K562 (cell line): Measurements from ENCODE around the gene KSR2. TPM values are rescaled to one million over a fixed set of nuclear protein-coding genes. Genes with fewer than 3 reads are reported as not detected.

ENCODE experiments used
- ATAC-seq: fragments of 200-7000 bp; cut with Tn5 transposase; 3 replicates; pipeline ENCODE4 v1.9.1; 2020; ENCODE audit warnings: moderate library complexity
- BruUV-seq: library from RNA; stranded (reverse); fragments of 400-500 nt; replicated peaks from 2 replicates; lab custom pipeline; 2021; lab: Mats Ljungman, UMichigan
- CTCF ChIA-PET: fragments of 300-600 bp; formaldehyde crosslinking; extraction: SDS; loops from one replicate; lab custom pipeline; 2021; ENCODE audit warnings: low intra/inter-chr PET ratio; lab: Yijun Ruan, JAX
- POLR2A ChIA-PET: fragments of 300-600, 350-650 bp; sonication (Branson Sonifier 250); formaldehyde crosslinking; extraction: SDS; loops from one replicate; lab custom pipeline; 2021; ENCODE audit warnings: antibody characterized with exemption, inconsistent platforms; lab: Yijun Ruan, JAX
- DNase-seq, 4 experiments: peaks; one replicate each; pipeline versions ENCODE4 v3.0.0 to v3.0.0-alpha.2; 2011 to 2018; ENCODE audit warnings: low spot score in 3 of 4, mixed read lengths in 3 of 4; ENCODE audit errors: extremely low read depth in 1 of 4
- FAIRE-seq: peaks from 2 replicates; lab custom pipeline; 2011; peaks lifted over from hg19 to GRCh38; lab: Jason Lieb, UNC
- H2AFZ ChIP-seq: 2 replicates; pipeline ENCODE4 v1.6.0; 2011; ENCODE audit warnings: low read depth, low read length, control low read depth, inconsistent platforms
- H3K27ac ChIP-seq: fragments of 200-600 bp; 3 replicates; pipeline ENCODE4 v1.8.0; 2011; ENCODE audit warnings: low read depth, mild to moderate bottlenecking, control low read depth, inconsistent platforms, low read length, moderate library complexity, mixed read lengths; ENCODE audit errors: extremely low read depth
- H3K27me3 ChIP-seq, 2 experiments: fragments of 300-600 bp in 1 of 2; 2 replicates in 1 of 2; 3 replicates in 1 of 2; pipeline versions ENCODE4 v1.6.0 to v1.8.0; 2011; ENCODE audit warnings: inconsistent platforms in 2 of 2, low read length in 2 of 2, mild to moderate bottlenecking in 1 of 2, mixed read lengths in 1 of 2, moderate library complexity in 1 of 2; ENCODE audit not compliant: control insufficient read depth in 2 of 2, insufficient read depth in 2 of 2
- H3K36me3 ChIP-seq: fragments of 300-600 bp; 3 replicates; pipeline ENCODE4 v1.8.0; 2011; ENCODE audit warnings: mild to moderate bottlenecking, low read length, inconsistent platforms; ENCODE audit not compliant: control insufficient read depth, insufficient read depth
- H3K4me1 ChIP-seq, 2 experiments: fragments of 200-600 bp in 1 of 2; replicated peaks in 1 of 2; 2 replicates in 1 of 2; 3 replicates in 1 of 2; pipeline versions ENCODE4 v1.5.1 to v1.8.0; 2011; ENCODE audit warnings: inconsistent platforms in 2 of 2, low read length in 2 of 2, mild to moderate bottlenecking in 1 of 2, mixed read lengths in 1 of 2, moderate library complexity in 1 of 2; ENCODE audit not compliant: control insufficient read depth in 2 of 2, insufficient read depth in 2 of 2
- H3K4me2 ChIP-seq: 2 replicates; pipeline ENCODE4 v1.6.1; 2011; ENCODE audit warnings: low read length, control low read depth, inconsistent platforms, mixed read lengths; ENCODE audit not compliant: insufficient read depth
- H3K4me3 ChIP-seq: fragments of 200-600 bp; sonication (generic), shearing (Covaris generic); 2 replicates; pipeline ENCODE4 v1.5.1; 2016; ENCODE audit warnings: control low read depth, inconsistent platforms
- H3K79me2 ChIP-seq: fragments of 200-600 bp; 3 replicates; pipeline ENCODE4 v1.8.0; 2011; ENCODE audit warnings: low read length, inconsistent platforms; ENCODE audit not compliant: control insufficient read depth, insufficient read depth
- H3K9ac ChIP-seq, 2 experiments: 2 replicates each; pipeline versions ENCODE4 v1.6.0 to v1.6.1; 2011; ENCODE audit warnings: low read depth in 2 of 2, low read length in 2 of 2, control low read depth in 1 of 2, inconsistent platforms in 1 of 2, mild to moderate bottlenecking in 1 of 2, mixed read lengths in 1 of 2; ENCODE audit not compliant: insufficient read depth in 1 of 2
- H3K9me1 ChIP-seq: one replicate; pipeline ENCODE4 v1.6.0; 2011; ENCODE audit warnings: inconsistent platforms, mild to moderate bottlenecking, low read length, moderate library complexity; ENCODE audit not compliant: control insufficient read depth, insufficient read depth
- H3K9me3 ChIP-seq: replicated peaks from 2 replicates; pipeline ENCODE4 v1.5.1; 2011; ENCODE audit warnings: low read depth, low read length, inconsistent platforms; ENCODE audit not compliant: control insufficient read depth, insufficient read depth
- H4K20me1 ChIP-seq: replicated peaks from 2 replicates; pipeline ENCODE4 v1.6.1; 2011; ENCODE audit warnings: low read length, inconsistent platforms, mixed read lengths; ENCODE audit not compliant: control insufficient read depth, insufficient read depth
- BRCA1 ChIP-seq, 2 experiments: fragments of 450-650 bp in 1 of 2; sonication (generic) in 1 of 2; formaldehyde crosslinking in 1 of 2; IDR thresholded peaks; 2 replicates each; pipeline versions ENCODE4 v1.5.0 to v1.6.1; 2017 to 2020; ENCODE audit warnings: mild to moderate bottlenecking in 1 of 2, missing genetic modification reagents in 1 of 2
- EP300 ChIP-seq: IDR thresholded peaks from 2 replicates; pipeline ENCODE4 v1.6.1; 2012; ENCODE audit warnings: low read length, improper control_type of control experiment
- ETS2 ChIP-seq: IDR thresholded peaks from 2 replicates; pipeline ENCODE4 v1.6.1; 2016; ENCODE audit warnings: borderline replicate concordance, missing genetic modification characterization, mild to moderate bottlenecking, moderate library complexity, missing compliant biosample characterization; ENCODE audit not compliant: poor library complexity, severe bottlenecking
- GTF3C2 ChIP-seq: IDR thresholded peaks from 3 replicates; pipeline ENCODE4 v1.6.1; 2011; ENCODE audit warnings: borderline replicate concordance, mild to moderate bottlenecking, moderate library complexity; ENCODE audit not compliant: insufficient read length; ENCODE audit errors: extremely low read depth
- MTF1 ChIP-seq: fragments of 250-450 bp; sonication (Bioruptor Pico); IDR thresholded peaks from 2 replicates; pipeline ENCODE4 v1.9.0; 2021; ENCODE audit warnings: moderate library complexity, mild to moderate bottlenecking, inconsistent platforms, borderline replicate concordance
- MXD1 ChIP-seq: fragments of 250-450 bp; sonication (Bioruptor Pico); IDR thresholded peaks from 2 replicates; pipeline ENCODE4 v1.8.0; 2021; ENCODE audit warnings: borderline replicate concordance, mild to moderate bottlenecking, moderate library complexity; ENCODE audit not compliant: poor library complexity, severe bottlenecking
- POLR2A ChIP-seq: fragments of 450-650 bp; conservative IDR thresholded peaks from 2 replicates; pipeline ENCODE4 v1.6.1; 2016
- WGBS: fragments of 100-300 bp; shearing (Covaris generic); methylation state at CpG from one replicate; pipeline ENCODE4 v1.1.6; 2016; ENCODE audit warnings: low coverage, mixed read lengths; ENCODE audit not compliant: insufficient coverage; ENCODE audit errors: missing lambda C conversion rate; 5-methylcytosine and 5-hydroxymethylcytosine counted together
- in situ Hi-C: fragments of 300-500 bp; cut with MboI; formaldehyde crosslinking; loops from 4 replicates; pipeline ENCODE4 v1.15.0; 2018; ENCODE audit warnings: inconsistent platforms, mixed read lengths
- intact Hi-C: fragments of 100-400 bp; cut with micrococcal nuclease; formaldehyde crosslinking; loops from 2 replicates; pipeline ENCODE4 v1.14.2; 2022
- polyA plus RNA-seq, 8 experiments: library from polyadenylated mRNA; depleted of rRNA in 4 of 8; stranded (reverse) in 5 of 8; unstranded in 3 of 8; fragments of >200 nt; fragmentation: Nextera tagmentation in 2 of 8; fragmentation: Illumina TruSeq in 1 of 8; extraction: Ambion mirVana in 2 of 8; extraction: Trizol in 1 of 8; gene quantifications; 2 replicates each; pipeline versions ENCODE4 v1.2.1 to v1.2.3, GENCODE V29; 2011 to 2014; ENCODE audit warnings: inconsistent platforms in 1 of 8, missing spikeins in 1 of 8
- total RNA-seq, 7 experiments: library from RNA; depleted of rRNA in 6 of 7; stranded (reverse); fragments of >200 nt in 6 of 7; fragmentation: Illumina TruSeq in 2 of 7; extraction: Trizol in 2 of 7; gene quantifications; 2 replicates each; pipeline versions ENCODE4 v1.2.1 to v1.2.3, GENCODE V29; 2011 to 2021; ENCODE audit warnings: low replicate concordance in 1 of 7
- TF ChIP-seq, protein P1 (sequence below), 2 experiments: fragments of 450-650 bp; conservative IDR thresholded peaks; 2 replicates each; pipeline ENCODE4 v1.6.1; 2017; ENCODE audit warnings: mild to moderate bottlenecking in 2 of 2, moderate library complexity in 2 of 2
- TF ChIP-seq, protein P2 (sequence below): fragments of 250-450 bp; sonication (Bioruptor Pico); IDR thresholded peaks from 2 replicates; pipeline ENCODE4 v1.8.0; 2021; ENCODE audit warnings: moderate library complexity, mild to moderate bottlenecking, inconsistent platforms
- TF ChIP-seq, protein P3 (sequence below): fragments of 250-450 bp; sonication (Bioruptor Pico); IDR thresholded peaks from 2 replicates; pipeline ENCODE4 v1.5.0; 2021; ENCODE audit warnings: mild to moderate bottlenecking, moderate library complexity

The KSR2 gene
- total and polyA plus RNA-seq, 9 of the 15 experiments (the other 6 are each of a cell fraction or from before 2014, with no cell fraction given): not detected

- Histone ChIP-seq H2AFZ (no peak overlapping the region), H3K4me3 (no peak overlapping the region), H3K27ac (no peak overlapping the region), H3K4me2 (no peak overlapping the region), H3K27me3 (no peaks in the 10 kb centered on the region), H3K9me3 (0 out of 2 replicates have a peak, but pooled peaks cover 2% of the 10 kb centered on the region), H3K4me1 (no peaks in the 10 kb centered on the region), H3K9ac (no peak overlapping the region), H3K36me3 (no peaks in the 10 kb centered on the region), H3K9me1 (no peaks in the 10 kb centered on the region), H3K79me2 (no peaks in the 10 kb centered on the region), H4K20me1 (no peaks in the 10 kb centered on the region)
- in situ Hi-C loops: no loop called here
- ChIA-PET CTCF (no interaction called here), POLR2A (interaction anchor here (0.6 kb wide), 1 partner anchor 276 kb away, joined by 3 read pairs; no protein-coding TSS in a partner anchor)
- no peak for ATAC-seq
- DNase-seq: no peak
- 0% methylated on average over 3 of the region's 3 CpGs for WGBS
- no TSS peak for BruUV-seq
- intact Hi-C loops: loop anchor here (5.0 kb wide), 1 partner anchor 107 kb away; no protein-coding TSS in a partner anchor
- no peak for FAIRE-seq
- TF ChIP-seq ETS2 (tag) (no peak), BRCA1 (IDR thresholded peaks at IDR 0.05) (no peak), BRCA1 (CRISPR knock-in tag; IDR thresholded peaks at IDR 0.05) (no peak), POLR2A (no peak), EP300 (no peak), MTF1 (CRISPR knock-in tag) (no peak), GTF3C2 (no peak), MXD1 (CRISPR knock-in tag) (no peak)
- TF ChIP-seq, protein P1, sequence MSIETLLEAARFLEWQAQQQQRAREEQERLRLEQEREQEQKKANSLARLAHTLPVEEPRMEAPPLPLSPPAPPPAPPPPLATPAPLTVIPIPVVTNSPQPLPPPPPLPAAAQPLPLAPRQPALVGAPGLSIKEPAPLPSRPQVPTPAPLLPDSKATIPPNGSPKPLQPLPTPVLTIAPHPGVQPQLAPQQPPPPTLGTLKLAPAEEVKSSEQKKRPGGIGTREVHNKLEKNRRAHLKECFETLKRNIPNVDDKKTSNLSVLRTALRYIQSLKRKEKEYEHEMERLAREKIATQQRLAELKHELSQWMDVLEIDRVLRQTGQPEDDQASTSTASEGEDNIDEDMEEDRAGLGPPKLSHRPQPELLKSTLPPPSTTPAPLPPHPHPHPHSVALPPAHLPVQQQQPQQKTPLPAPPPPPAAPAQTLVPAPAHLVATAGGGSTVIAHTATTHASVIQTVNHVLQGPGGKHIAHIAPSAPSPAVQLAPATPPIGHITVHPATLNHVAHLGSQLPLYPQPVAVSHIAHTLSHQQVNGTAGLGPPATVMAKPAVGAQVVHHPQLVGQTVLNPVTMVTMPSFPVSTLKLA (conservative IDR thresholded peaks at IDR 0.05): no peak
- TF ChIP-seq, protein P2, sequence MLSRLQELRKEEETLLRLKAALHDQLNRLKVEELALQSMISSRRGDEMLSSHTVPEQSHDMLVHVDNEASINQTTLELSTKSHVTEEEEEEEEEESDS (CRISPR knock-in tag): no peak
- TF ChIP-seq, protein P3, sequence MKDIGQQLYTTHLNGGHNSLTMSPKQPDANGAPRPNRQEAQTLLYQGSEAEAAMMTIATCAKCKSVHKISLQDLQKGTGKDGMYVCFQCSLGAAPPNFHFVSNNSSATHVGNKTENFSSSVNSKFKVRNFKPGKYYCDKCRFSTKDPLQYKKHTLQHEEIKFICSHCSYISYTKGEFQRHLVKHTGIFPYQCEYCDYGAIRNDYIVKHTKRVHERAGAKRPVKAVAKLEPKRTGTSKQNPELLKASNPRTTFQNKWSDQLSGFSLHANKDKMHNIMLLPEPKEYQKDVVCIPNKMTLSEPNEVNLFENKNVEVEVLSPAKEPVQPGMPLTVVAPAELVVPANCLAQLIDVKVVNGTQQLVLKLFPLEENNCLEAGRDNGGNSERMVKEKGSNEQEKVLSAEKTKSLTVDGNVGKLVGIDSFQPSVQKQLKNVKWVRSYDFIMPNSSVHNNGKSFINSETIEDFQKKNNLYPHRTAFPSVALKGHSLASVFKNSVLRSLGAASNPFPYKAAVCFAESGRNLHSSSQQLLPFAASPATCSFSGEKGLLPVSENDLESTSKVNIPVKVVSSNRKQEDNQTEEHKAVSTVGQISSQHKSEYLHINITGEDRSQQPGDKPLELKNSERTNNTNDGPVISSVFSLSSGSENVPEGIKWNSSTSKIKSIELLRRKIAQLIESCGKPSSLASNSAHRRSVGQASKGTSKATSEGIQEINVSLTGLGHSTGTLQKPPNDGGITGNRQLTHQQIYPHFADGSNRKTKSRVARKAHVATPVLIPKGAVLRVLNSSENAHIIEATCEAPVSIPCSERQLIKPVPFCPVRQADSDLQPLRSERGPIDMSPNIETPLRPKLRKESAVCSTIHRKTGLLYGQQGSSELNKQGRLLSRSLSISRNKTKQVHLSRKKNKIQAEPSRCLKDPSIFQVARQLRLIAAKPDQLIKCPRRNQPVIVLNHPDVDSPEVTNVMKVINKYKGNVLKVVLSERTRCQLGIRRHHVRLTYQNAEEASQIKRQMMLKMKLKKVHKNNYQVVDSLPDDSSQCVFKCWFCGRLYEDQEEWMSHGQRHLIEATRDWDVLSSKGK (CRISPR knock-in tag): no peak
These were observed 494.9 kb downstream of the KSR2 start for GRCh38 chr12:117473856-117474255.
